ENCODE data around the gene NRG4.

Gene NRG4

DNA sequence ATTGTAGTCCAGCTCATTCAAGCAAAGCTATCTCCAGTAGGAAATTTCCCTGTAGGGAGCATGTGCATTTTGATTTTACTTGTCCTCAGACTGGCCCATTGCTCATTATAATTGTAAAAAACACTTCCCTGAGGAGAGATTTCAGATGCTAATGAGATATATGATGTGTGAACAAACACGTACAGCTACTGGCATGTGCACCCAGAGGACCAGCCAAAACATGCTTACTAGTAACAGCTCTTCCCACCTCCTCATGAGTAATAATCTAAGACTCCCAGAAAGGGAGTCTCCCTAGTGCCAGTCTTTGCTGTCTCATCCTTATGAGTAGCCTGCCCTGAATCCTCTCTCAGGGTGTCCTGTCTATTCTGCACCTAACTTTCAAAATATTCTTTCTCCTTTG, 65.1 kb downstream of the NRG4 start:
- no peak overlapping the region for H3K4me3 ChIP-seq (ENCODE audit: control insufficient read depth, low read depth, low read length)
- TF ChIP-seq, protein P1, sequence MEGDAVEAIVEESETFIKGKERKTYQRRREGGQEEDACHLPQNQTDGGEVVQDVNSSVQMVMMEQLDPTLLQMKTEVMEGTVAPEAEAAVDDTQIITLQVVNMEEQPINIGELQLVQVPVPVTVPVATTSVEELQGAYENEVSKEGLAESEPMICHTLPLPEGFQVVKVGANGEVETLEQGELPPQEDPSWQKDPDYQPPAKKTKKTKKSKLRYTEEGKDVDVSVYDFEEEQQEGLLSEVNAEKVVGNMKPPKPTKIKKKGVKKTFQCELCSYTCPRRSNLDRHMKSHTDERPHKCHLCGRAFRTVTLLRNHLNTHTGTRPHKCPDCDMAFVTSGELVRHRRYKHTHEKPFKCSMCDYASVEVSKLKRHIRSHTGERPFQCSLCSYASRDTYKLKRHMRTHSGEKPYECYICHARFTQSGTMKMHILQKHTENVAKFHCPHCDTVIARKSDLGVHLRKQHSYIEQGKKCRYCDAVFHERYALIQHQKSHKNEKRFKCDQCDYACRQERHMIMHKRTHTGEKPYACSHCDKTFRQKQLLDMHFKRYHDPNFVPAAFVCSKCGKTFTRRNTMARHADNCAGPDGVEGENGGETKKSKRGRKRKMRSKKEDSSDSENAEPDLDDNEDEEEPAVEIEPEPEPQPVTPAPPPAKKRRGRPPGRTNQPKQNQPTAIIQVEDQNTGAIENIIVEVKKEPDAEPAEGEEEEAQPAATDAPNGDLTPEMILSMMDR (IDR thresholded peaks at IDR 0.05; ENCODE audit: control insufficient read depth, insufficient read depth, low read depth, low read length, missing control alignments) = no peak
- peak; percentile 39 for DNase-seq (ENCODE audit: low read depth)

DNA sequence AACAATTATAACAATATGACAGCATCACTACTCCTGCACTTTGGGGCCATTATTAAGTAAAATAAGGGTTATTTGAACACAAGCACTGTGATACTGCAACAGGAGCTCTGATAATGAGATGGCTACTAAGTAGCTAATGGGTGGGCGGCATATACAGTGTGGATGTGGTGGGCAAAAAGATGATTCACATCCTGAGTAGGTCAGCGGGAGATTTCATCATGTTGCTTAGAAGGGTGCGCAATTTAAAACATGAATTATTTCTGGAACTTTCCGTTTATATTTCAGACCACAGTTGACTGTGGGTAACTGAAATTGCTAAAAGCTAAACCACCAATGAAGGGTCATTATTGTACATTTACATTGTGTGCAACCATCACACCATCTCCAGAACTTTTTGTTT, 66.3 kb downstream of the NRG4 start:
- H3K4me3 ChIP-seq (ENCODE audit: control insufficient read depth, low read depth, low read length) = no peak overlapping the region
- TF ChIP-seq, protein P1 (IDR thresholded peaks at IDR 0.05; ENCODE audit: control insufficient read depth, insufficient read depth, low read depth, low read length, missing control alignments) = no peak
- DNase-seq (ENCODE audit: low read depth) = no peak

DNA sequence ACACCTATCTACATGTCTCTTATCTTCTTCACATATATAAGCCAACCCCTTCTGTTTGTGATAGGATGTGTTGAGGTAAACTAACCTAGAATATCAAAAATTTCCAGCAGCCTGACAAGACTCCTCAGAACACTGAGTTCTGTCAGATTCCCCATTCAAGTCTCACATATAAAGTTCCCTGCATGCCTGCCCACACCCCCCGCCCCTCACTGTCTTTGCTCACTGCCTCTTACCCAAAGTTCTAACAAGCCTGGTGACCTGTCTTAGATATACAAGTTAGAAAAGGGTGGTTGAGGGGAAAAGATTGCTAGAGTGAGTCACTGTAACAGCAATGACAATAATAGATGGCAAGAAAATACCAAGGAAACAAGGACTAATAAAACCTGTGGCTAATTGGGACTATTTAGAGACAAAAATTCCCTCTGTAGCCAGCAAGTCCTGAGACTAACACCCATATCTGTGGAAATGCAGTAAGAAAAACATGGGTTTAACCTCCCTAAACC, 68.5 kb downstream of the NRG4 start:
- TF ChIP-seq, protein P1 (IDR thresholded peaks at IDR 0.05; ENCODE audit: control insufficient read depth, insufficient read depth, low read depth, low read length, missing control alignments) = no peak
- H3K4me3 ChIP-seq (ENCODE audit: control insufficient read depth, low read depth, low read length) = no peak overlapping the region
- DNase-seq (ENCODE audit: low read depth) = no peak

DNA sequence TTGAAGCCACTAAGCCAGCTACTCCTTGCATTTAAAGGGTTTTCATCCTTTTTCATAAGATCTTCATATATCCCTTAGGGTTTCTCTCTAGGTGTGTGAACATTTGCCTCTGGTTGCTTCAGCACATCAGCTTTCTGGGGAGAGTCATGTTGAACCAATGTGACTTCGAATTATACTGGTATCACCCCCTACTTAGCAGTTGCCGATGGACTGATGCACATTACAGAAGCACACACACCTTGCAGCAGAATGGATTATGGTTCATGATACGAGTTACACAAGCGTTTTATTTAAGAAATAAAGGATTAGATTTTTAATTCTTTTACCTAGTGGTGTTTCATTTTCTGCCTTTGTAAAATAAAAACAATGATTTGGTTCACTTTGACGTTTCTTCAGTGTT, 69.0 kb downstream of the NRG4 start:
- DNase-seq (ENCODE audit: low read depth) = no peak
- H3K4me3 ChIP-seq (ENCODE audit: control insufficient read depth, low read depth, low read length) = no peak overlapping the region
- TF ChIP-seq, protein P1 (IDR thresholded peaks at IDR 0.05; ENCODE audit: control insufficient read depth, insufficient read depth, low read depth, low read length, missing control alignments) = no peak

DNA sequence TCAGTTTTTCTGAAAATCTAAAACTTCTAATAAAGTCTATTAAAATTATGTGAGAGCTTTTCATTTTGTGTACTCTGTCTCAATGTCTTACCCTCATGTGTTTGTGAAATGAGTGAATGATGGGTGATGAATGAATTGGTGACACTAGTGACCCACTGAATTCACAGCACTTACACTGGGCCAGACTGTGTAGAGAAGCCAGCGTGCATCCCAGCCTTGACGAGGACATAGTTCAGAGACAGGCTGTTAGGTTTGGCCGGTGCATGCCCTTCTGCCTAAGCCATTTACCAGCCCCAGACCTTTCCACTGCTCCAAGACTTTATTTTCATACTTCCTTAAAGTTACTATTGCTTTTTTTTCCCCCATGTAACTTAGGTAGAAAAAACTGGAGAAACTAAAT, 69.8 kb downstream of the NRG4 start:
- H3K4me3 ChIP-seq (ENCODE audit: control insufficient read depth, low read depth, low read length) = no peak overlapping the region
- TF ChIP-seq, protein P1 (IDR thresholded peaks at IDR 0.05; ENCODE audit: control insufficient read depth, insufficient read depth, low read depth, low read length, missing control alignments) = no peak
- DNase-seq (ENCODE audit: low read depth) = no peak

DNA sequence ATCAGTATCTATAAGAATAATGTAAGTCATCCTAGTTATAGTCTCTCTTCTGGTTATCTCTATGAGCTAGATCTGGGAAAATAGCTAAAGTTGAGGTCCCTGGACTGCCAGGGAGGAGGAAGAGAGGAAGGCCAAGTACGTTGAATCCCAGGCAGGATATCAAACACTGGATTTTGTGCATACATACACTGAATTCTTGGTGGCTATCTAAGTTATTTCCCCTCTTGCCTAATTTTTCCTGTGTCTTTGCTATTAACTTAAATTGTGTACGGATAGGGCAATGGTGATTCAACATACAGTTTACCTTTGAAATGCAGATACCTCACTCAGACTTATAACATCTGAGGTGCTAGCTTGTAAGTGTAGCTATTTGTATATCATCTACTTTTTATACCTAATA, 81.4 kb downstream of the NRG4 start:
- no peak for DNase-seq (ENCODE audit: low read depth)
- H3K4me3 ChIP-seq (ENCODE audit: control insufficient read depth, low read depth, low read length) = no peak overlapping the region
- TF ChIP-seq, protein P1 (IDR thresholded peaks at IDR 0.05; ENCODE audit: control insufficient read depth, insufficient read depth, low read depth, low read length, missing control alignments) = no peak

Data from AG09309 (cell line).